ENCODE data around the gene KCNG3.

GRCh38 chr2:42425697-42426096 is 68.1 kb downstream of the KCNG3 start:
- TF ChIP-seq POLR2A (IDR thresholded peaks at IDR 0.05) = no peak
- TF ChIP-seq CTCF (IDR thresholded peaks at IDR 0.05) = no peak

Data from Peyer's patch (tissue), 4 donors.